OCI-M2 (cell line): ENCODE measurements around the gene ZDHHC6.
A peak's percentile ranks its signal among the peaks of the same experiment; 100 is the strongest.
"Not testable (repeated sequence)": the region's sequence is repeated elsewhere in the genome, so short reads cannot be mapped to it uniquely, and the experiment has no call there.

Experiments
- DNase-seq: peaks from one replicate; lab custom pipeline; 2025; ENCODE audit not compliant: unreplicated experiment; lab: John Stamatoyannopoulos, UW

ZDHHC6 gene

GRCh38 chr10:112446855-112447619 lies at the start of gene ZDHHC6, which contains the start of gene VTI1A:
ZDHHC6 (minus strand) TSS chr10:112446914; CDS start chr10:112445436, 1,478 bp downstream.
VTI1A (plus strand) TSS chr10:112447215; CDS start chr10:112447374, 159 bp downstream.
- DNase-seq = peak; percentile 44

GRCh38 chr10:112492736-112493135 lies 46.0 kb upstream of the ZDHHC6 start:
- no peak for DNase-seq

GRCh38 chr10:112491144-112491543 lies 44.4 kb upstream of the ZDHHC6 start:
- no peak for DNase-seq

GRCh38 chr10:112490545-112490944 lies 43.8 kb upstream of the ZDHHC6 start:
- no peak for DNase-seq

- DNase-seq = no peak
Measured at GRCh38 chr10:112487964-112488363, 41.2 kb upstream of the ZDHHC6 start.

GRCh38 chr10:112484399-112484798 lies 37.7 kb upstream of the ZDHHC6 start:
- DNase-seq = no peak

- DNase-seq = no peak
Measured at GRCh38 chr10:112481602-112482001, 34.9 kb upstream of the ZDHHC6 start.

- no peak for DNase-seq
Measured at GRCh38 chr10:112475575-112476218, 29.0 kb upstream of the ZDHHC6 start.

- no peak for DNase-seq
Measured at GRCh38 chr10:112471878-112472487, 25.3 kb upstream of the ZDHHC6 start.

GRCh38 chr10:112467541-112468075 lies 20.9 kb upstream of the ZDHHC6 start:
- no peak for DNase-seq

- no peak for DNase-seq
Measured at GRCh38 chr10:112466802-112467201, 20.1 kb upstream of the ZDHHC6 start.

GRCh38 chr10:112465299-112465883 lies 18.7 kb upstream of the ZDHHC6 start:
- no peak for DNase-seq

GRCh38 chr10:112464074-112464473 lies 17.4 kb upstream of the ZDHHC6 start:
- not testable (repeated sequence) for DNase-seq

GRCh38 chr10:112461029-112461887 lies 14.5 kb upstream of the ZDHHC6 start:
- DNase-seq = no peak

GRCh38 chr10:112460366-112460765 lies 13.7 kb upstream of the ZDHHC6 start:
- no peak for DNase-seq

GRCh38 chr10:112456533-112456932 lies 9.8 kb upstream of the ZDHHC6 start:
- no peak for DNase-seq

- DNase-seq = no peak
Measured at GRCh38 chr10:112454910-112455779, 8.4 kb upstream of the ZDHHC6 start.

- DNase-seq = no peak
Measured at GRCh38 chr10:112448888-112449287, 2.2 kb upstream of the ZDHHC6 start.

- no peak for DNase-seq
Measured at GRCh38 chr10:112447620-112447928, 860 bp upstream of the ZDHHC6 start.
